ENCODE results near the gene LONRF2.
"Not testable (repeated sequence)": the region's sequence is repeated elsewhere in the genome, so short reads cannot be mapped to it uniquely, and the experiment has no call there.

LONRF2 gene

GRCh38 chr2:100252811-100253698, 69.2 kb downstream of the LONRF2 start:
- DNase-seq, result no peak

- no peak for DNase-seq
These were observed 71.7 kb downstream of the LONRF2 start for GRCh38 chr2:100250645-100251044.

GRCh38 chr2:100248971-100249370, 73.3 kb downstream of the LONRF2 start:
- DNase-seq, result no peak

DNA sequence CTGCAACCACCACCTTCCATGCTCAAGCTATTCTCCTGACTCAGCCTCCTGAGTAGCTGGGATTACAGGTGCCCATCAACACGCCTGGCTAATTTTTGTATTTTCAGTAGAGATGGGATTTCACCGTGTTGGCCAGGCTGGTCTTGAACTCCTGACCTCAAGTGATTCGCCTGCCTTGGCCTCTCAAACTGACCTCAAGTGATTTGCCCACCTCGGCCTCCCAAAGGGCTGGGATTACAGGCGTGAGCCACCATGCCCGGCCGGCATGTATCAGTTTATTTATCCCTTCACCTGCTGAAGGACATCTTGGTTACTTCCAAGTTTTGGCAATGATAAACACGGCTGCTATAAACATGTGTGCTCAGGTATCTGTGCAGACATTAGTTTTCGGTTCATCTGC, 73.7 kb downstream of the LONRF2 start:
- not testable (repeated sequence) for DNase-seq

- no peak for DNase-seq
These were observed 74.3 kb downstream of the LONRF2 start for GRCh38 chr2:100248044-100248330.

- no peak for DNase-seq
These were observed 74.9 kb downstream of the LONRF2 start for GRCh38 chr2:100247256-100248043.

GRCh38 chr2:100246163-100247145, 75.8 kb downstream of the LONRF2 start:
- peak; percentile 77 for DNase-seq

DNA sequence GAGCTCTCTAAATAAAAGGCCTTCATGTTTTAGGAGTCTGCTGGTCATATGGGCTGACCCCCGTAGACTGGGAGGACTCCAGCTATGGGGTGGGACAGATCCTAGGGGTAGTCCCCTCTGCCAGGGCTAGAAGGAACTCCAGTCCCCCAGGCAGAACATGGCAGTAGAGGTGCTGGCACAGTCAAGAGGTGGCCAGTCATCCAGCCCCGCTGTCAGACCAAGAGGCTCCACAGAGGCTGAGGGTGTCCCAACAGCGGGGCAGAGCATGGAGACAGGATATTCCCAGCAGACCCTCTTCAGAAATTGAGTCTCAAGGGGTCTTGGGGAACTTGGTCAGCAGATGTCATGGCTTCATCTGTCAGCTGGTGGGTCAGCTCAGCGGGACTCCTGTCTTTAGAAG, 76.6 kb downstream of the LONRF2 start:
- DNase-seq, result no peak

- peak; percentile 35 for DNase-seq
These were observed 77.3 kb downstream of the LONRF2 start for GRCh38 chr2:100244881-100245605.

- no peak for DNase-seq
These were observed 78.7 kb downstream of the LONRF2 start for GRCh38 chr2:100243631-100244030.

DNA sequence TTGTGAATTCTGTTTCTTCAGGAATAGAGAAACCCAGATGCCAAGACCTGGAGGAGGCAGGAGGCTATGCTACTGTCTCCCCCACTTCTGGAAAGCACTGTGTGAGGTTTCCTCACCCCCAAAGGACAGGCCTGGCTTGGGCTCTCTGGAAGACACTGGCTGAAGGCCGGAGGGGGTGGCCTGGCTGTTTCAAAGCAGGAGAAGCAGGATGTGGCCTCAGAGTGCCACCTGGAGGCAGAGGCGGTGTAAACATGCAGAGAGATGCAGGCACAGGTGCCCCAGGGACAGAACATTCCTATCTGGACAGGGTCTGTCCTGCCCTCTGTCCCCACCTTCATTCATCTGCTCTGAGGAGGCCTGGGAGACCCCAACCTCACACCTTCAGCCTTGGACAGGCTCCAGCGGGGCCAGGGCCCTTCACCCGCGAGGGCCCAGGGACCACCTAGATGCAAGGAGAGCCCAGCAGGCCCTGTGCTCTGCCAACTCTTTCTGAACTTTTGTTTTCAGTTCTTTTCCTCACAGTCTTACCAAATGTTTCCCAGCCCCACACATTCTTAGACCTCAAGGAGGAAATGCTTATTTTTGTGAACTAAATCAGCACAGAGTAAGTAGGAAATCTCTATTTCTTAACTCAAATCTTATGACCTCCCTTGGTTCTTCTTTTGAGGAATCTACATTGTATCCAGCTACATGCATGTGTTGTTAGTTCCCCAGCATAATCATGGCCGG, 79.2 kb downstream of the LONRF2 start:
- peak; percentile 67 for DNase-seq

DNA sequence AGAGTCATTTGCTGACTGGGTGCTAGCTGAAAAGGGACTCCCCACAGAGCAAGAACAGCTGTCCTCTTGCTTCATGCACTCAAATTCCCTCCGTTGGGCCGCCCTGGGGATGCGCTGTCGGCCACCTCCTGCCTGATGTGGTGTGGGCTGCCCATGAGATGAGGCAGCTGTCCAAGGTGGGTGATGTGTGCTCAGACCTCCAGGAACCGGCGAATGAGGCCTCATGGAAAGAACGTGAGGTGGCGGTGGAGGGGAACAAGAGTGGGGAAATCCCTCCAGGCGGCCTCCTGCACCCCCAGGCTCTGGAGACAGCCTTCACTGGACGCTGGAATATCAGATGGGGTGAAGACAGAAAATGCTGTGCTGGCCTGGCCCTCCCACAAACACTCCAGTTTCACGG, 79.8 kb downstream of the LONRF2 start:
- peak; percentile 28 for DNase-seq

DNA sequence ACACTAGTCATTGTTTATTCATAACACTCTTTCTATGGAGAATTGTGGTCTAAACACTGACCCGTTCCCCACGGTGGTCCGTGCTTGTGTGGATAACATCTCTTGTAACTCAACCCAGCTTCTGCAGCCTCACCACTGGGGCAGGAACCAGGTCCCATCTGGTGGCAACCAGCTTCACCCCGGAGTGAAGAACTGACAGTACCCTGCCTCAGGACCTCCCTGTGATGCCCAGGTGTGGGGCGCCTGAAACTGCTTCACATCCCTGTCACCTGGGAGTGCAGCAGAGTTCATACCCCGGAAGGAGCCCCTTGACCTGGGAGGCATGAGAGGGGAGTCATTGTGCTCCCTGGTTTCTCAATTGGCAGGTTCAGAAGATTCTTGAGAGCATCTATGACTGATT, 81.1 kb downstream of the LONRF2 start:
- no peak for DNase-seq

DNA sequence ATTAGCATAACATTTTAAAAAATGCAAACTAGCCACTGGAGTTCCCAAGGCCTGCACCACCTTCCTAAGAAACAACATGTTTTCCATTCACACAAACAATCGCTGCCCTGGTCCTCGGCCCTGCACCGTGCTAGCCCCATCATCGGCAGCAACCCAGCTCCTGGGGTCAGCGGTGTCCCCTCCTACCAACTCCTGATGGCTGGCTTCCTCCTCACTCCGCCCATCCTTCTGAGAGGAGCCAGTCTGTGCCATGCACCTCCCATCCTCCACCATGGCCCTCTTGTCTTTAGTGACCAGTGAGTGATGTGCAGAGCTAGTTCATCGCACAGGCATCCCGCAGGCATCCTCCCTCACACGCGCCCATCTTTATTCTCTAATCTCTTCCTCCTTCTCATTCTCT, 81.9 kb downstream of the LONRF2 start:
- DNase-seq, result no peak

- no peak for DNase-seq
These were observed 82.7 kb downstream of the LONRF2 start for GRCh38 chr2:100239486-100240210.

- DNase-seq, result no peak
These were observed 83.8 kb downstream of the LONRF2 start for GRCh38 chr2:100238471-100238870.

DNA sequence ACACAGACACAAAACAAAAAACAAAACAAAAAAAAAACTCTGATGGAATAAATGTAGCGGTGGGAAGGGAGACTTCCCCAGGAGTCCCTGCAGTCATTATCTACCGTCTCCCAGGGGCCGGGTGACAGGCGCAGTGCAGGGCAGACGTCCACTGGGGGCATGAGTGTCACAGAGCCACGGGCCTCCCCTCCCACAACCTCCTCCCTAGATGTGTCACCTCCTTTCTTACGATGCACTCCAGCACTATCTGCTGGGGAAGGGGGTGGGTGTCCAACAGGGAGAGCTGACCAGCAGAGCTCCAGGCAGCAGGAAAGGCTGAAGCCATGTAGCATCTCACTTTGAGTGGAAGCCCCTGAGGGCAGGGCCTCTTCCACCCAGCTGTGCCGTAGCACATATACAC, 84.5 kb downstream of the LONRF2 start:
- DNase-seq, result peak; percentile 38

GRCh38 chr2:100237163-100237562, 85.1 kb downstream of the LONRF2 start:
- DNase-seq, result no peak

DNA sequence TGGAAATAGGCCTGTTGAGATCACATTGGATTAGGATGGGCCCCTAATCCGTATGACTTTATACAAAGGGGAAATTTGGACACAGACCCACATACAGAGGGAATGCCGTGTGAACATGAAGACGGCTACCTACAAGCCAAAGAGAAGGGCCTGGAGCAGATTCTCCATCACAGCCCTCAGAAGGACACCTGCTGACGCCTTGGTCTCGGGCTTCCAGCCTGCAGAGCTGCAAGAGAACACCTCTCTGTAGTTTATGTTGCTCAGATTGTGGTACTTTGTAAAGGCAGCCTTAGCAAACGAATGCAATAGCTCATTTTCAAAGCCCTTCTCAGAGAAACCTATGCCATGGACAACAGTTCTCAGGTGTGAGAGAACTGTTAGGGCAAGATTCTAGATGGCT, 86.1 kb downstream of the LONRF2 start:
- DNase-seq, result no peak

GRCh38 chr2:100235581-100235980, 86.7 kb downstream of the LONRF2 start:
- no peak for DNase-seq

DNA sequence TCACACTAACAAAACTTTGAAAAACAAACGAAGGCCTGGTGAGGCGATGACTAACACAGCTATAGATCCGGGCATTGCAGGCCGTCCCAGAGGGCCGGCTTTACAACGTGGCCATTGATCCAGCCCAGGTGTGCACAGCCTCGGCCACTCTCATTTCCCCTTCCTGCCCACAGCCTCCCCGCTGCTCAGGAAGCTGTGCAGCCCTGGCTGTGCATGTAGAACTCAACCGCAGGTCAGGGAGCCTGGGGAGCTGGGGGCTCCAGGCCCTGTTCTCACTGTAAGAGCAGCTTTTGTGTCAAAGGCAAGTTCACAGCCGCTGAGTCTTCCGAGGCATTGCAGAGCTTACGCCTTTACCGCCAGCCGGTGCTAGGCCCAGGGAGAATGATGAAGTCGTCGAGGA, 87.2 kb downstream of the LONRF2 start:
- peak; percentile 93 for DNase-seq

Measured in MV-4-11 (cell line).